HepG2 (cell line): ENCODE data around the gene KANSL1. TPM values are rescaled to one million over a fixed set of nuclear protein-coding genes. Genes with fewer than 3 reads are reported as not detected.

Source experiments
- GABPA ChIP-seq, 2 experiments: IDR thresholded peaks; 2 replicates each; pipeline ENCODE4 v1.6.1; 2011 to 2016; ENCODE audit warnings: low read depth in 2 of 2, low read length in 1 of 2, missing biosample characterization in 1 of 2, missing genetic modification characterization in 1 of 2
- GTF2F1 ChIP-seq: fragments of 150-350 bp; IDR thresholded peaks from 2 replicates; pipeline ENCODE4 v1.6.1; 2014; ENCODE audit warnings: low read length
- SETDB1 ChIP-seq: sonication (generic); formaldehyde crosslinking; IDR thresholded peaks from 2 replicates; pipeline ENCODE4 v1.5.1; 2020; ENCODE audit warnings: missing genetic modification reagents, mild to moderate bottlenecking, borderline replicate concordance
- TFDP2 ChIP-seq: sonication (generic); formaldehyde crosslinking; IDR thresholded peaks from 2 replicates; pipeline ENCODE4 v1.4.0; 2020; ENCODE audit warnings: missing genetic modification reagents
- ZC3H4 ChIP-seq: sonication (generic); formaldehyde crosslinking; IDR thresholded peaks from 2 replicates; pipeline ENCODE4 v1.4.0; 2020; ENCODE audit warnings: missing genetic modification reagents, borderline replicate concordance
- ZHX2 ChIP-seq, 2 experiments: sonication (generic) in 1 of 2; formaldehyde crosslinking in 1 of 2; IDR thresholded peaks; 2 replicates each; pipeline versions ENCODE4 v1.6.1 to v1.9.0; 2014 to 2022; ENCODE audit warnings: antibody characterized with exemption in 1 of 2, borderline replicate concordance in 1 of 2, inconsistent platforms in 1 of 2, low read depth in 1 of 2, missing genetic modification reagents in 1 of 2
- ZKSCAN5 ChIP-seq: sonication (generic); formaldehyde crosslinking; IDR thresholded peaks from 2 replicates; pipeline ENCODE4 v1.5.1; 2020; ENCODE audit warnings: mild to moderate bottlenecking, missing genetic modification reagents
- ZNF362 ChIP-seq: sonication (generic); formaldehyde crosslinking; IDR thresholded peaks from 2 replicates; pipeline ENCODE4 v1.4.0; 2020; ENCODE audit warnings: missing genetic modification reagents, mild to moderate bottlenecking, borderline replicate concordance
- ZNF569 ChIP-seq: sonication (generic); formaldehyde crosslinking; IDR thresholded peaks from 2 replicates; pipeline ENCODE4 v1.5.0; 2020; ENCODE audit warnings: mild to moderate bottlenecking, missing genetic modification reagents, moderate library complexity, borderline replicate concordance
- ZNF687 ChIP-seq: sonication (generic); formaldehyde crosslinking; IDR thresholded peaks from 2 replicates; pipeline ENCODE4 v1.5.1; 2020; ENCODE audit warnings: mild to moderate bottlenecking, missing genetic modification reagents, moderate library complexity
- ZNF83 ChIP-seq: sonication (generic); formaldehyde crosslinking; IDR thresholded peaks from 2 replicates; pipeline ENCODE4 v1.4.0; 2020; ENCODE audit warnings: missing genetic modification reagents, mild to moderate bottlenecking, borderline replicate concordance
- polyA plus RNA-seq, 8 experiments: library from polyadenylated mRNA; depleted of rRNA in 3 of 8; stranded (reverse) in 7 of 8; unstranded in 1 of 8; fragments of >200 nt; fragmentation: Illumina TruSeq in 4 of 8; extraction: Trizol in 4 of 8; gene quantifications; 2 replicates each; pipeline versions ENCODE4 v1.2.1 to v1.2.3, GENCODE V29; 2011 to 2016; ENCODE audit warnings: low read depth in 4 of 8, missing spikeins in 1 of 8, mixed read lengths in 1 of 8; ENCODE audit not compliant: insufficient read depth in 1 of 8
- total RNA-seq, 5 experiments: library from RNA; depleted of rRNA; stranded (reverse); fragments of >200 nt; fragmentation: Illumina TruSeq; extraction: Trizol; gene quantifications; 2 replicates each; pipeline ENCODE4 v1.2.3, GENCODE V29; 2016; ENCODE audit warnings: low read depth in 1 of 5

The KANSL1 gene
- total and polyA plus RNA-seq, 2 of the 13 experiments (the other 11 are each of a cell fraction or from before 2014, with no cell fraction given) = 24.0 to 59.6 TPM

- TF ChIP-seq ZNF687 = peak; percentile 15; the same call in 1 of the 2 replicates
- TF ChIP-seq GTF2F1 = no peak
- peak; percentile 86 for TF ChIP-seq ZHX2 (IDR thresholded peaks at IDR 0.05; ENCODE audit: low read depth)
- no peak for TF ChIP-seq ZHX2 (CRISPR knock-in tag; IDR thresholded peaks at IDR 0.05; ENCODE audit: borderline replicate concordance)
- no peak for TF ChIP-seq SETDB1 (CRISPR knock-in tag)
- no peak for TF ChIP-seq GABPA (IDR thresholded peaks at IDR 0.05; ENCODE audit: low read depth, low read length)
- TF ChIP-seq GABPA (CRISPR knock-in tag; IDR thresholded peaks at IDR 0.05; ENCODE audit: low read depth) = no peak
- TF ChIP-seq ZKSCAN5 = no peak
- no peak for TF ChIP-seq ZNF569 (CRISPR knock-in tag)
- TF ChIP-seq ZNF83 (CRISPR knock-in tag) = no peak
- TF ChIP-seq TFDP2 (CRISPR knock-in tag) = peak; percentile 71
- no peak for TF ChIP-seq ZC3H4
- no peak for TF ChIP-seq ZNF362 (CRISPR knock-in tag)
Observed at GRCh38 chr17:46193151-46193625, at the start of gene KANSL1 (continued).
